Mammary epithelial cell (primary cell): ENCODE data around the gene FHIT.

Experiments
- EZH2 ChIP-seq: IDR thresholded peaks from 2 replicates; pipeline ENCODE4 v1.6.1; 2012; ENCODE audit warnings: low read length, inconsistent platforms, borderline replicate concordance
- TF ChIP-seq, protein P1 (sequence below), 2 donors: IDR thresholded peaks in 1 of 2; conservative IDR thresholded peaks in 1 of 2; 2 replicates each; pipeline ENCODE4 v1.5.1; 2011 to 2012; ENCODE audit warnings: inconsistent platforms in 2 of 2, low read length in 2 of 2, mild to moderate bottlenecking in 2 of 2, control low read depth in 1 of 2, low read depth in 1 of 2; ENCODE audit not compliant: insufficient read depth in 1 of 2; ENCODE audit errors: extremely low read depth in 1 of 2

DNA sequence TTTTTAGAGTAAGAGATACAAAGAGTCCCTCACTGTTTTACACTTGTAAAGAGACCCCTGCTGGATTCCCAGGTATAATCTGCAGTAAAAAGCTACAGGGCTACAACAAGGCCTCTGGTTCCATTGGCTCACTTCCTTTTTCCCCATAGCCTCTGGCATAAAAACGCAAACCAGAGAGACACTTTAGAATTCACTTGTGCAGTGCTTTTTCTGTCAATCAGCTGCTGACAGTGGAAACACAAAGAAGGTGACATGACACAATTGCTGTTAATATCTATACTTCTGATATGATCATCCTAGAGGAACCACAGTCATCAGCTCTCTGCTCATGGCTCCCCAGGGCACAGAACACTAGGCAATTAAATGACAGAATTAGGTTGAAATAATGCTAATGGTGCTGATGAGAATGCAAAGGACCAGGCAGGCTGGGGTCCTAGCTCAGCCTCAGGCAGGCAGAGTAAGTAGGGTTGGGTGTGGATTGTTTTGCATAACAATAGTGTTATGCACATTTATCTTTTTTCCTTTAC is 1533.5 kb downstream of the FHIT start:
- TF ChIP-seq EZH2: no peak
- TF ChIP-seq, protein P1, sequence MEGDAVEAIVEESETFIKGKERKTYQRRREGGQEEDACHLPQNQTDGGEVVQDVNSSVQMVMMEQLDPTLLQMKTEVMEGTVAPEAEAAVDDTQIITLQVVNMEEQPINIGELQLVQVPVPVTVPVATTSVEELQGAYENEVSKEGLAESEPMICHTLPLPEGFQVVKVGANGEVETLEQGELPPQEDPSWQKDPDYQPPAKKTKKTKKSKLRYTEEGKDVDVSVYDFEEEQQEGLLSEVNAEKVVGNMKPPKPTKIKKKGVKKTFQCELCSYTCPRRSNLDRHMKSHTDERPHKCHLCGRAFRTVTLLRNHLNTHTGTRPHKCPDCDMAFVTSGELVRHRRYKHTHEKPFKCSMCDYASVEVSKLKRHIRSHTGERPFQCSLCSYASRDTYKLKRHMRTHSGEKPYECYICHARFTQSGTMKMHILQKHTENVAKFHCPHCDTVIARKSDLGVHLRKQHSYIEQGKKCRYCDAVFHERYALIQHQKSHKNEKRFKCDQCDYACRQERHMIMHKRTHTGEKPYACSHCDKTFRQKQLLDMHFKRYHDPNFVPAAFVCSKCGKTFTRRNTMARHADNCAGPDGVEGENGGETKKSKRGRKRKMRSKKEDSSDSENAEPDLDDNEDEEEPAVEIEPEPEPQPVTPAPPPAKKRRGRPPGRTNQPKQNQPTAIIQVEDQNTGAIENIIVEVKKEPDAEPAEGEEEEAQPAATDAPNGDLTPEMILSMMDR (conservative IDR thresholded peaks at IDR 0.05 in 1 of 2, IDR thresholded peaks at IDR 0.05 in 1 of 2; ENCODE audit: extremely low read depth in 1 of 2, insufficient read depth in 1 of 2, low read depth in 1 of 2, low read length in 2 of 2): no peak
